GM23338 (cell line): ENCODE data around the gene RAPGEFL1. TPM values are rescaled to one million over a fixed set of nuclear protein-coding genes. Genes with fewer than 3 reads are reported as not detected.

Experiments
- ATAC-seq: fragments of 200-7000 bp; cut with Tn5 transposase; 3 replicates; pipeline ENCODE4 v1.9.1; 2020
- DNase-seq: peaks from one replicate; pipeline ENCODE4 v3.0.0-alpha.2; 2015; ENCODE audit warnings: low spot score
- H2AFZ ChIP-seq: fragments of 200-600 bp; sonication (generic); 2 replicates; pipeline ENCODE4 v1.8.0; 2016; ENCODE audit warnings: antibody characterized with exemption, mild to moderate bottlenecking, moderate library complexity
- H3F3A ChIP-seq: fragments of 200-600 bp; sonication (generic); replicated peaks from 2 replicates; pipeline ENCODE4 v1.8.0; 2017; ENCODE audit warnings: antibody characterized with exemption, mixed run types, low read depth
- H3K27ac ChIP-seq: fragments of 200-600 bp; sonication (generic); 2 replicates; pipeline ENCODE4 v1.6.1; 2016; ENCODE audit warnings: low read depth
- H3K27me3 ChIP-seq: fragments of 200-600 bp; sonication (generic); 2 replicates; pipeline ENCODE4 v1.8.0; 2016; ENCODE audit warnings: mild to moderate bottlenecking, mixed run types, moderate library complexity; ENCODE audit not compliant: insufficient read depth
- H3K36me3 ChIP-seq: fragments of 200-600 bp; sonication (generic); 2 replicates; pipeline ENCODE4 v1.8.0; 2016; ENCODE audit warnings: mild to moderate bottlenecking; ENCODE audit not compliant: insufficient read depth
- H3K4me1 ChIP-seq: fragments of 200-600 bp; sonication (generic); 2 replicates; pipeline ENCODE4 v1.8.0; 2016; ENCODE audit warnings: mild to moderate bottlenecking, moderate library complexity; ENCODE audit not compliant: insufficient read depth
- H3K4me2 ChIP-seq: fragments of 200-600 bp; sonication (generic); 2 replicates; pipeline ENCODE4 v1.7.1; 2017; ENCODE audit warnings: mixed run types
- H3K4me3 ChIP-seq: fragments of 200-600 bp; sonication (generic); 2 replicates; pipeline ENCODE4 v1.6.1; 2016; ENCODE audit warnings: mixed run types
- H3K79me2 ChIP-seq: fragments of 200-600 bp; sonication (generic); replicated peaks from 2 replicates; pipeline ENCODE4 v1.8.0; 2017; ENCODE audit warnings: mild to moderate bottlenecking; ENCODE audit not compliant: insufficient read depth
- H3K9me2 ChIP-seq: fragments of 200-600 bp; sonication (generic); 2 replicates; pipeline ENCODE4 v1.8.0; 2017; ENCODE audit not compliant: insufficient read depth
- H4K20me1 ChIP-seq: fragments of 200-600 bp; sonication (generic); replicated peaks from 2 replicates; pipeline ENCODE4 v1.8.0; 2017; ENCODE audit warnings: mild to moderate bottlenecking; ENCODE audit not compliant: insufficient read depth
- H3K27ac Mint-ChIP-seq: 2 replicates; pipeline ENCODE4 v1.8.0; 2020; ENCODE audit warnings: inconsistent platforms, mild to moderate bottlenecking, moderate library complexity, mixed read lengths
- H3K27me3 Mint-ChIP-seq: 3 replicates; pipeline ENCODE4 v1.8.0; 2022; ENCODE audit warnings: low read depth, mild to moderate bottlenecking, moderate library complexity, mixed read lengths, inconsistent platforms; ENCODE audit not compliant: insufficient read depth, poor library complexity
- H3K36me3 Mint-ChIP-seq: 3 replicates; pipeline ENCODE4 v1.8.0; 2021; ENCODE audit warnings: low read depth, mild to moderate bottlenecking, inconsistent platforms, moderate library complexity, mixed read lengths
- H3K4me1 Mint-ChIP-seq: 3 replicates; pipeline ENCODE4 v1.8.0; 2020; ENCODE audit warnings: mild to moderate bottlenecking, inconsistent platforms, mixed read lengths
- H3K4me3 Mint-ChIP-seq: 3 replicates; pipeline ENCODE4 v1.8.0; 2021; ENCODE audit warnings: moderate library complexity, mild to moderate bottlenecking, inconsistent platforms, mixed read lengths
- H3K9me3 Mint-ChIP-seq: 3 replicates; pipeline ENCODE4 v1.8.0; 2020; ENCODE audit warnings: moderate library complexity, mild to moderate bottlenecking, inconsistent platforms, mixed read lengths
- CTCF ChIP-seq, 2 experiments: fragments of 200-600 bp in 1 of 2; sonication (generic) in 1 of 2; conservative IDR thresholded peaks; 2 replicates each; pipeline versions ENCODE4 v1.5.1 to v1.6.1; 2016 to 2017; ENCODE audit warnings: antibody characterized with exemption in 2 of 2, low read depth in 2 of 2, mild to moderate bottlenecking in 2 of 2, moderate library complexity in 1 of 2
- EZH2 ChIP-seq: fragments of 200-600 bp; sonication (generic); IDR thresholded peaks from one replicate; pipeline ENCODE4 v1.8.0; 2017; ENCODE audit warnings: antibody characterized with exemption, mild to moderate bottlenecking, low read depth; ENCODE audit not compliant: unreplicated experiment
- NANOG ChIP-seq: IDR thresholded peaks from 2 replicates; pipeline ENCODE4 v1.6.1; 2016; ENCODE audit warnings: antibody characterized with exemption, borderline replicate concordance
- POLR2AphosphoS5 ChIP-seq: IDR thresholded peaks from 2 replicates; pipeline ENCODE4 v1.6.1; 2016; ENCODE audit warnings: antibody characterized with exemption, low read depth
- polyA plus RNA-seq: library from polyadenylated mRNA; unstranded; fragments of >200 nt; fragmentation: Nextera tagmentation; extraction: Ambion mirVana; gene quantifications from 2 replicates; pipeline ENCODE4 v1.2.1, GENCODE V29; 2016
- total RNA-seq: library from RNA; depleted of rRNA; stranded (reverse); fragments of >200 nt; shearing (Covaris generic); gene quantifications from 2 replicates; pipeline ENCODE4 v1.2.3, GENCODE V29; 2014

Gene RAPGEFL1
- total and polyA plus RNA-seq, 2 experiments from 2014 or later, result 6.7 to 14.0 TPM

GRCh38 chr17:40187238-40187637 is 10.0 kb downstream of the RAPGEFL1 start:
- H3K36me3 ChIP-seq, result no peaks in the 10 kb centered on the region
- no peaks in the 10 kb centered on the region for H3K9me2 ChIP-seq
- H3K27ac ChIP-seq, result no peak overlapping the region
- Mint-ChIP-seq H3K36me3 (peaks cover 11% of the 10 kb centered on the region), H3K9me3 (no peaks in the 10 kb centered on the region), H3K4me1 (peaks cover 16% of the 10 kb centered on the region), H3K4me3 (no peak overlapping the region; the same call in 2 of the 3 replicates), H3K27ac (no peak overlapping the region), H3K27me3 (no peaks in the 10 kb centered on the region)
- no peak for DNase-seq
- H3K4me1 ChIP-seq, result peaks cover 10% of the 10 kb centered on the region
- H2AFZ ChIP-seq, result no peak overlapping the region
- TF ChIP-seq NANOG (no peak), CTCF (conservative IDR thresholded peaks at IDR 0.05; ENCODE audit: low read depth in 2 of 2) (no peak)
- H3K79me2 ChIP-seq, result no peaks in the 10 kb centered on the region
- ATAC-seq, result no peak
- peaks cover 5% of the 10 kb centered on the region; the same call in 1 of the 2 replicates for H3K27me3 ChIP-seq
- no peak overlapping the region for H3K4me3 ChIP-seq
- H4K20me1 ChIP-seq, result no peaks in the 10 kb centered on the region; the same call in 1 of the 2 replicates
- H3F3A ChIP-seq, result peaks cover 11% of the 10 kb centered on the region; the same call in 1 of the 2 replicates
- H3K4me2 ChIP-seq, result no peak overlapping the region

DNA sequence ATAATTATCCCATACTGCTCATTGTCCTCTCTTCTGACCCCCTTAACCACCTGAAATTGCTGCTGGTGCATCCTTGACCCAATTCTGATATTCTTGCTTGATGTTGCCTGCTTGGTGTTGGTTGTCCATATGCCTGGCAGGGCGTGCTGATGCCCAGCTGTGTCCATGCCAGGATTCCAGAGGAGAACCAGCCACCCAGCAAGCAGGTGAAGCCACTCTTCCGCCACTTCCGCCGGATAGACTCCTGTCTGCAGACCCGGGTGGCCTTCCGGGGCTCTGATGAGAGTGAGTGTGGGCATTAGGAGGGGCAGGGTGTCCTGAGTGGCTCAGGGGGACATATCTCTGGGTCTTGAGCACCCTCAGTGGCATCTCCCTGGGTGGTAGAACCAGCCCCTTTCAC is 11.4 kb downstream of the RAPGEFL1 start:
- H3K36me3 ChIP-seq, result no peaks in the 10 kb centered on the region
- Mint-ChIP-seq H3K36me3 (peaks cover 15% of the 10 kb centered on the region), H3K27me3 (no peaks in the 10 kb centered on the region), H3K4me3 (no peak overlapping the region), H3K9me3 (no peaks in the 10 kb centered on the region), H3K27ac (no peak overlapping the region), H3K4me1 (peaks cover 21% of the 10 kb centered on the region)
- no peaks in the 10 kb centered on the region for H3K79me2 ChIP-seq
- no peak for DNase-seq
- H3K4me2 ChIP-seq, result no peak overlapping the region
- no peak overlapping the region for H3K27ac ChIP-seq
- no peak overlapping the region for H2AFZ ChIP-seq
- peaks cover 5% of the 10 kb centered on the region; the same call in 1 of the 2 replicates for H3K27me3 ChIP-seq
- H3F3A ChIP-seq, result peaks cover 11% of the 10 kb centered on the region; the same call in 1 of the 2 replicates
- TF ChIP-seq POLR2AphosphoS5, result no peak
- TF ChIP-seq EZH2, result no peak
- TF ChIP-seq CTCF (conservative IDR thresholded peaks at IDR 0.05; ENCODE audit: low read depth in 2 of 2), result no peak
- no peak for ATAC-seq
- no peaks in the 10 kb centered on the region for H4K20me1 ChIP-seq
- H3K4me3 ChIP-seq, result no peak overlapping the region
- no peaks in the 10 kb centered on the region for H3K9me2 ChIP-seq
- H3K4me1 ChIP-seq, result peaks cover 11% of the 10 kb centered on the region
